H1 (cell line): Measurements from ENCODE around the gene GMCL2. TPM values are rescaled to one million over a fixed set of nuclear protein-coding genes. Genes with fewer than 3 reads are reported as not detected.

ENCODE experiments used
- CTCF ChIA-PET: fragments of 300-600 bp; sonication (Branson Sonifier 250); formaldehyde crosslinking; loops from one replicate; lab custom pipeline; 2021; ENCODE audit not compliant: partially characterized antibody; lab: Charles Lee
- POLR2A ChIA-PET: fragments of 300-600 bp; sonication (Branson Sonifier 250); formaldehyde crosslinking; loops from one replicate; lab custom pipeline; 2021; ENCODE audit warnings: inconsistent platforms; ENCODE audit not compliant: partially characterized antibody; lab: Charles Lee
- DNase-seq, 2 experiments: peaks; one replicate each; pipeline versions ENCODE4 v3.0.0 to v3.0.0-alpha.2; 2010 to 2022; ENCODE audit warnings: low spot score in 2 of 2, low read depth in 1 of 2, mixed read lengths in 1 of 2
- FAIRE-seq: peaks from 2 replicates; lab custom pipeline; 2011; peaks lifted over from hg19 to GRCh38; lab: Jason Lieb, UNC
- H2AFZ ChIP-seq: 2 replicates; pipeline ENCODE4 v1.8.1; 2012; ENCODE audit warnings: low read length, inconsistent platforms
- H2AK5ac ChIP-seq: 2 replicates; pipeline ENCODE4 v1.6.1; 2013; ENCODE audit warnings: low read depth, low read length
- H2BK120ac ChIP-seq: replicated peaks from 2 replicates; pipeline ENCODE3; 2013; ENCODE audit warnings: low read depth, low read length, inconsistent platforms
- H2BK12ac ChIP-seq: 2 replicates; pipeline ENCODE4 v1.6.1; 2013; ENCODE audit warnings: low read depth, low read length
- H2BK15ac ChIP-seq: 2 replicates; pipeline ENCODE4 v1.6.1; 2013; ENCODE audit warnings: low read length
- H2BK20ac ChIP-seq: 2 replicates; pipeline ENCODE4 v1.6.1; 2013; ENCODE audit warnings: low read length
- H2BK5ac ChIP-seq: 2 replicates; pipeline ENCODE4 v1.6.1; 2013; ENCODE audit warnings: low read depth, low read length
- H3K14ac ChIP-seq: 2 replicates; pipeline ENCODE4 v1.6.1; 2013; ENCODE audit warnings: inconsistent platforms; ENCODE audit not compliant: insufficient read length
- H3K18ac ChIP-seq: 2 replicates; pipeline ENCODE4 v1.6.1; 2013; ENCODE audit warnings: low read length; ENCODE audit errors: extremely low read depth
- H3K23ac ChIP-seq: 2 replicates; pipeline ENCODE4 v1.6.1; 2013; ENCODE audit warnings: inconsistent platforms; ENCODE audit not compliant: insufficient read length
- H3K23me2 ChIP-seq: 2 replicates; pipeline ENCODE4 v1.6.1; 2013; ENCODE audit warnings: low read depth, low read length
- H3K27ac ChIP-seq: 2 replicates; pipeline ENCODE4 v1.6.1; 2011; ENCODE audit warnings: low read depth, low read length, inconsistent platforms
- H3K27me3 ChIP-seq, 4 experiments: replicated peaks in 1 of 4; 1 replicate in 1 of 4; 2 replicates in 3 of 4; pipeline versions ENCODE4 v1.6.1 to v1.8.1; 2011 to 2013; ENCODE audit warnings: low read length in 3 of 4, mild to moderate bottlenecking in 3 of 4, inconsistent platforms in 2 of 4, mixed read lengths in 2 of 4, moderate library complexity in 1 of 4; ENCODE audit not compliant: control insufficient read depth in 3 of 4, insufficient read depth in 3 of 4; ENCODE audit errors: extremely low read depth in 1 of 4
- H3K36me3 ChIP-seq, 4 experiments: 2 replicates each; pipeline versions ENCODE4 v1.6.1 to v1.8.1; 2011 to 2013; ENCODE audit warnings: mild to moderate bottlenecking in 4 of 4, low read length in 3 of 4, moderate library complexity in 2 of 4, control low read depth in 1 of 4, inconsistent platforms in 1 of 4; ENCODE audit not compliant: insufficient read depth in 4 of 4, control insufficient read depth in 2 of 4
- H3K4ac ChIP-seq: replicated peaks from 2 replicates; pipeline ENCODE3; 2013; ENCODE audit warnings: low read length, low read depth, mixed read lengths, inconsistent platforms; ENCODE audit not compliant: insufficient read length
- H3K4me1 ChIP-seq, 4 experiments: replicated peaks in 1 of 4; 1 replicate in 1 of 4; 2 replicates in 3 of 4; pipeline versions ENCODE4 v1.6.1 to v1.8.1; 2011 to 2013; ENCODE audit warnings: low read length in 3 of 4, inconsistent platforms in 2 of 4, mixed read lengths in 1 of 4; ENCODE audit not compliant: insufficient read depth in 4 of 4, control insufficient read depth in 3 of 4
- H3K4me2 ChIP-seq, 2 experiments: 2 replicates each; pipeline versions ENCODE4 v1.6.1 to v1.8.1; 2011 to 2013; ENCODE audit warnings: low read depth in 2 of 2, low read length in 2 of 2, control low read depth in 1 of 2, inconsistent platforms in 1 of 2, mild to moderate bottlenecking in 1 of 2; ENCODE audit not compliant: insufficient read depth in 1 of 2
- H3K4me3 ChIP-seq, 4 experiments: fragments of 200-600, 300-600 bp in 1 of 4; sonication (generic), shearing (Covaris generic), sonication (Bioruptor Twin) in 1 of 4; 2 replicates each; pipeline versions ENCODE4 v1.5.1 to v1.8.1; 2011 to 2016; ENCODE audit warnings: low read length in 4 of 4, low read depth in 3 of 4, control low read depth in 2 of 4, inconsistent platforms in 2 of 4, mild to moderate bottlenecking in 2 of 4, mixed read lengths in 1 of 4, moderate library complexity in 1 of 4; ENCODE audit not compliant: insufficient read depth in 2 of 4; ENCODE audit errors: extremely low read depth in 1 of 4
- H3K56ac ChIP-seq: replicated peaks from 2 replicates; pipeline ENCODE3; 2013; ENCODE audit warnings: low read depth, mild to moderate bottlenecking, mixed read lengths, low read length, inconsistent platforms; ENCODE audit not compliant: insufficient read length
- H3K79me1 ChIP-seq: 2 replicates; pipeline ENCODE4 v1.6.1; 2013; ENCODE audit warnings: low read depth, low read length, control low read depth
- H3K79me2 ChIP-seq, 2 experiments: 2 replicates each; pipeline versions ENCODE4 v1.6.1 to v1.8.1; 2012 to 2013; ENCODE audit warnings: low read length in 2 of 2, mild to moderate bottlenecking in 2 of 2, inconsistent platforms in 1 of 2; ENCODE audit not compliant: insufficient read depth in 2 of 2, control insufficient read depth in 1 of 2
- H3K9ac ChIP-seq, 4 experiments: replicated peaks in 1 of 4; 1 replicate in 1 of 4; 2 replicates in 3 of 4; pipeline versions ENCODE4 v1.6.1 to v1.8.1; 2011 to 2013; ENCODE audit warnings: low read depth in 3 of 4, low read length in 3 of 4, control low read depth in 2 of 4, mild to moderate bottlenecking in 2 of 4, moderate library complexity in 2 of 4, inconsistent platforms in 1 of 4; ENCODE audit errors: extremely low read depth in 1 of 4
- H3K9me3 ChIP-seq, 2 experiments: 2 replicates each; pipeline versions ENCODE4 v1.6.1 to v1.8.1; 2012 to 2013; ENCODE audit warnings: mild to moderate bottlenecking in 2 of 2, moderate library complexity in 2 of 2, control low read depth in 1 of 2, inconsistent platforms in 1 of 2, low read depth in 1 of 2, low read length in 1 of 2, mixed read lengths in 1 of 2; ENCODE audit not compliant: insufficient read depth in 2 of 2
- H4K20me1 ChIP-seq, 2 experiments: replicated peaks in 1 of 2; 2 replicates each; pipeline versions ENCODE3 to v1.8.1; 2011 to 2013; ENCODE audit warnings: inconsistent platforms in 2 of 2, low read length in 2 of 2, mild to moderate bottlenecking in 1 of 2; ENCODE audit not compliant: insufficient read depth in 2 of 2, control insufficient read depth in 1 of 2
- H4K5ac ChIP-seq: 2 replicates; pipeline ENCODE4 v1.6.1; 2013; ENCODE audit warnings: low read length, low read depth, mixed read lengths, inconsistent platforms; ENCODE audit not compliant: insufficient read length
- H4K8ac ChIP-seq: 2 replicates; pipeline ENCODE4 v1.8.0; 2013; ENCODE audit warnings: mild to moderate bottlenecking, moderate library complexity, low read length, inconsistent platforms; ENCODE audit not compliant: insufficient read depth; ENCODE audit errors: extremely low read depth
- H4K91ac ChIP-seq: replicated peaks from 2 replicates; pipeline ENCODE3; 2013; ENCODE audit warnings: low read length, mixed read lengths, inconsistent platforms; ENCODE audit not compliant: insufficient read length
- CREB1 ChIP-seq: IDR thresholded peaks from 2 replicates; pipeline ENCODE4 v1.6.1; 2012; ENCODE audit warnings: inconsistent platforms
- CTCF ChIP-seq, 3 experiments: IDR thresholded peaks; 1 replicate in 2 of 3; 2 replicates in 1 of 3; pipeline versions ENCODE4 v1.5.1 to v1.6.1; 2011; ENCODE audit warnings: low read length in 3 of 3, mild to moderate bottlenecking in 3 of 3, inconsistent platforms in 2 of 3, low read depth in 1 of 3, moderate library complexity in 1 of 3; ENCODE audit not compliant: insufficient read depth in 1 of 3; ENCODE audit errors: control extremely low read depth in 1 of 3
- HDAC2 ChIP-seq, 2 experiments: fragments of 300-600 bp in 1 of 2; sonication (generic) in 1 of 2; IDR thresholded peaks; 2 replicates each; pipeline ENCODE4 v1.6.1; 2011 to 2012; ENCODE audit warnings: low read depth in 2 of 2, low read length in 2 of 2, mild to moderate bottlenecking in 2 of 2, moderate library complexity in 2 of 2, borderline replicate concordance in 1 of 2, inconsistent platforms in 1 of 2
- HDAC6 ChIP-seq: IDR thresholded peaks from one replicate; pipeline ENCODE4 v1.7.1; 2012; ENCODE audit warnings: low read depth, mild to moderate bottlenecking, inconsistent platforms, low read length, moderate library complexity
- MAX ChIP-seq: IDR thresholded peaks from 2 replicates; pipeline ENCODE4 v1.6.1; 2012; ENCODE audit warnings: inconsistent platforms
- POU5F1 ChIP-seq: IDR thresholded peaks from 2 replicates; pipeline ENCODE4 v1.6.1; 2011; ENCODE audit warnings: low read depth, mild to moderate bottlenecking, low read length, moderate library complexity
- YY1 ChIP-seq: IDR thresholded peaks from 2 replicates; pipeline ENCODE4 v1.6.1; 2011; ENCODE audit warnings: low read depth, mild to moderate bottlenecking, low read length
- WGBS, 2 experiments: shearing (Covaris generic) in 1 of 2; methylation state at CpG; one replicate each; pipeline versions ENCODE4 v1.1.6 to v1.1.7; 2013 to 2015; ENCODE audit warnings: low lambda C conversion rate in 2 of 2, mixed read lengths in 2 of 2, inconsistent platforms in 1 of 2, low coverage in 1 of 2, missing lambda C conversion rate in 1 of 2; ENCODE audit not compliant: insufficient replicate concordance in 2 of 2, insufficient coverage in 1 of 2, insufficient read length in 1 of 2; ENCODE audit errors: extremely low coverage in 1 of 2, missing lambda C conversion rate in 1 of 2; 5-methylcytosine and 5-hydroxymethylcytosine counted together
- polyA plus RNA-seq, 7 experiments: library from polyadenylated mRNA; depleted of rRNA in 3 of 7; stranded (reverse) in 5 of 7; unstranded in 2 of 7; fragments of >200 nt in 5 of 7; fragments of 200-250 nt in 2 of 7; gene quantifications; 1 replicate in 5 of 7; 2 replicates in 1 of 7; 4 replicates in 1 of 7; pipeline versions ENCODE4 v1.2.1 to v1.2.3, GENCODE V29; 2011 to 2013; ENCODE audit warnings: missing spikeins in 2 of 7, mixed read lengths in 2 of 7
- total RNA-seq: library from RNA; stranded (reverse); fragmentation: NEBNext Ultra II Directional; extraction: Animal tissue kit (Norgen Biotek cat#: 25700); gene quantifications from 2 replicates; pipeline ENCODE4 v1.2.1, GENCODE V29; 2021

Gene GMCL2
- total and polyA plus RNA-seq, 2 of the 8 experiments (the other 6 are each of a cell fraction or from before 2014, with no cell fraction given): 0.13 TPM; not detected in 1

- Histone ChIP-seq H3K14ac (no peak overlapping the region), H3K23ac (no peak overlapping the region), H3K27ac (no peak overlapping the region), H2BK120ac (no peak overlapping the region), H3K4me3 (no peak overlapping the region), H3K27me3 (no peaks in the 10 kb centered on the region), H2BK5ac (no peak overlapping the region), H3K18ac (no peak overlapping the region), H3K4me2 (no peak overlapping the region), H3K9me3 (no peaks in the 10 kb centered on the region), H3K9ac (no peak overlapping the region), H4K5ac (no peak overlapping the region), H3K4me1 (peaks cover 0 to 19% (median 12%) of the 10 kb centered on the region in 4 experiments; a peak in 6 of 7 replicates), H2AK5ac (no peak overlapping the region), H4K20me1 (peaks cover 0 to 4% of the 10 kb centered on the region in 2 experiments), H2BK20ac (no peak overlapping the region), H2AFZ (no peak overlapping the region), H3K79me2 (peaks cover 0 to 13% of the 10 kb centered on the region in 2 experiments; a peak in 2 of 4 replicates), H2BK12ac (no peak overlapping the region; the same call in 1 of the 2 replicates), H4K91ac (no peak overlapping the region), H3K56ac (no peak overlapping the region), H3K23me2 (peaks cover 5% of the 10 kb centered on the region; the same call in 1 of the 2 replicates), H3K4ac (no peak overlapping the region), H3K36me3 (peaks cover under 1 to 13% (median 3%) of the 10 kb centered on the region in 4 experiments; a peak in 4 of 8 replicates), H3K79me1 (peaks cover 11% of the 10 kb centered on the region), H2BK15ac (peak overlapping the region; percentile 89), H4K8ac (no peak overlapping the region)
- peak; percentile 32 for FAIRE-seq
- WGBS, 2 experiments: 45% methylated on average over 12 of the region's 12 CpGs; no CpG with 5 or more reads in 1 of the 2 experiments
- POLR2A ChIA-PET: interaction anchor here (0.7 to 21.6 kb wide), 6 partner anchors 8 to 55 kb away, joined by 3 to 507 read pairs (median 3); partner anchors contain the start of gene HNRNPAB
- peak; percentile 78 to 97 for DNase-seq
- CTCF ChIA-PET: interaction anchor here (0.6 to 2.6 kb wide), 34 partner anchors 9 to 827 kb away, joined by 3 to 20 read pairs (median 3); partner anchors contain the start of gene COL23A1
- TF ChIP-seq CREB1 (no peak), HDAC6 (no peak), YY1 (0 out of 2 replicates have a peak, but pooled peaks have one; percentile 49), MAX (peak; percentile 83), POU5F1 (no peak), CTCF (IDR thresholded peaks at IDR 0.05; ENCODE audit: control extremely low read depth in 1 of 3, insufficient read depth in 1 of 3, low read depth in 1 of 3, low read length in 3 of 3) (peak in 2 of 3 experiments; percentile 80 to 86; a peak in 3 of 4 replicates), HDAC2 (IDR thresholded peaks at IDR 0.05; ENCODE audit: borderline replicate concordance in 1 of 2, low read depth in 2 of 2, low read length in 2 of 2) (peak in 1 of 2 experiments; percentile 99; a peak in 2 of 4 replicates)
Measured at GRCh38 chr5:178234750-178235587, 47.8 kb upstream of the GMCL2 start.
